Measurements from ENCODE around the gene SUPT3H. TPM values are rescaled to one million over a fixed set of nuclear protein-coding genes. Genes with fewer than 3 reads are reported as not detected.

Gene SUPT3H
- polyA plus RNA-seq, 3 donors = 2.4 to 3.5 (median 2.5) TPM

GRCh38 chr6:45421709-45422502 is 44.2 kb upstream of the SUPT3H start:
- H3K4me1 Mint-ChIP-seq = peaks cover 40% of the 10 kb centered on the region
- Histone ChIP-seq H3K79me2 (ENCODE audit: insufficient read depth, low read length) (peaks cover 76% of the 10 kb centered on the region), H3K27ac (ENCODE audit: low read depth in 1 of 2, low read length in 2 of 2) (peak overlapping the region; percentile 59 to 88), H3K4me3 (replicated peaks in 1 of 3; ENCODE audit: low read depth in 2 of 3, low read length in 3 of 3) (peak overlapping the region; percentile 83 to 98 (median 97)), H2AFZ (ENCODE audit: insufficient read depth, low read depth, low read length, poor library complexity, severe bottlenecking) (peak overlapping the region; percentile 95), H3K4me1 (ENCODE audit: control insufficient read depth in 1 of 2, insufficient read depth in 2 of 2, low read length in 2 of 2) (peaks cover 29 to 45% of the 10 kb centered on the region in 2 donors), H3K27me3 (ENCODE audit: control insufficient read depth in 2 of 2, insufficient read depth in 2 of 2, low read length in 2 of 2) (peaks cover 0 to 12% of the 10 kb centered on the region in 2 donors), H3K4me2 (replicated peaks; ENCODE audit: extremely low read depth, low read length, poor library complexity, severe bottlenecking) (peak overlapping the region; percentile 94), H3K9me3 (replicated peaks in 1 of 2; ENCODE audit: control insufficient read depth in 1 of 2, insufficient read depth in 1 of 2, low read length in 2 of 2) (no peaks in the 10 kb centered on the region), H4K20me1 (ENCODE audit: insufficient read depth, low read length) (no peaks in the 10 kb centered on the region), H3K9ac (ENCODE audit: insufficient read depth, low read length, poor library complexity, severe bottlenecking) (peak overlapping the region; percentile 85), H3K36me3 (replicated peaks in 1 of 2; ENCODE audit: control insufficient read depth in 1 of 2, insufficient read depth in 2 of 2, low read length in 2 of 2) (no peaks in the 10 kb centered on the region)
- H3K27me3 Mint-ChIP-seq (ENCODE audit: low read depth in 3 of 3) = peaks cover 9 to 20% (median 17%) of the 10 kb centered on the region in 3 donors
- H3K27ac Mint-ChIP-seq = peak overlapping the region; percentile 74 to 92 (median 88)
- TF ChIP-seq, protein P1, sequence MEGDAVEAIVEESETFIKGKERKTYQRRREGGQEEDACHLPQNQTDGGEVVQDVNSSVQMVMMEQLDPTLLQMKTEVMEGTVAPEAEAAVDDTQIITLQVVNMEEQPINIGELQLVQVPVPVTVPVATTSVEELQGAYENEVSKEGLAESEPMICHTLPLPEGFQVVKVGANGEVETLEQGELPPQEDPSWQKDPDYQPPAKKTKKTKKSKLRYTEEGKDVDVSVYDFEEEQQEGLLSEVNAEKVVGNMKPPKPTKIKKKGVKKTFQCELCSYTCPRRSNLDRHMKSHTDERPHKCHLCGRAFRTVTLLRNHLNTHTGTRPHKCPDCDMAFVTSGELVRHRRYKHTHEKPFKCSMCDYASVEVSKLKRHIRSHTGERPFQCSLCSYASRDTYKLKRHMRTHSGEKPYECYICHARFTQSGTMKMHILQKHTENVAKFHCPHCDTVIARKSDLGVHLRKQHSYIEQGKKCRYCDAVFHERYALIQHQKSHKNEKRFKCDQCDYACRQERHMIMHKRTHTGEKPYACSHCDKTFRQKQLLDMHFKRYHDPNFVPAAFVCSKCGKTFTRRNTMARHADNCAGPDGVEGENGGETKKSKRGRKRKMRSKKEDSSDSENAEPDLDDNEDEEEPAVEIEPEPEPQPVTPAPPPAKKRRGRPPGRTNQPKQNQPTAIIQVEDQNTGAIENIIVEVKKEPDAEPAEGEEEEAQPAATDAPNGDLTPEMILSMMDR (IDR thresholded peaks at IDR 0.05) = no peak
- no peaks in the 10 kb centered on the region for H3K36me3 Mint-ChIP-seq
- WGBS (ENCODE audit: insufficient coverage) = under 1% methylated on average over 83 of the region's 83 CpGs
- peak in 2 of 3 donors; percentile 45 to 47 for DNase-seq
- peaks cover 0 to 2% (median 0%) of the 10 kb centered on the region in 7 donors for H3K9me3 Mint-ChIP-seq
- H3K4me3 Mint-ChIP-seq = peak overlapping the region; percentile 99 to 100
- intact Hi-C loops (cut with micrococcal nuclease) = loop anchor here (2.0 to 10.0 kb wide), 7 partner anchors 15 to 767 kb away; partner anchors contain the start of gene SUPT3H (in 1 of the 2)

GRCh38 chr6:45420909-45421708 is 43.4 kb upstream of the SUPT3H start:
- Histone ChIP-seq H3K36me3 (replicated peaks in 1 of 2; ENCODE audit: control insufficient read depth in 1 of 2, insufficient read depth in 2 of 2, low read length in 2 of 2) (no peaks in the 10 kb centered on the region), H3K27ac (ENCODE audit: low read depth in 1 of 2, low read length in 2 of 2) (peak overlapping the region; percentile 29 to 72), H3K4me1 (ENCODE audit: control insufficient read depth in 1 of 2, insufficient read depth in 2 of 2, low read length in 2 of 2) (peaks cover 29 to 37% of the 10 kb centered on the region in 2 donors), H3K9ac (ENCODE audit: insufficient read depth, low read length, poor library complexity, severe bottlenecking) (peak overlapping the region; percentile 62), H3K4me2 (replicated peaks; ENCODE audit: extremely low read depth, low read length, poor library complexity, severe bottlenecking) (peak overlapping the region; percentile 94), H4K20me1 (ENCODE audit: insufficient read depth, low read length) (no peaks in the 10 kb centered on the region), H3K9me3 (replicated peaks in 1 of 2; ENCODE audit: control insufficient read depth in 1 of 2, insufficient read depth in 1 of 2, low read length in 2 of 2) (no peaks in the 10 kb centered on the region), H3K27me3 (ENCODE audit: control insufficient read depth in 2 of 2, insufficient read depth in 2 of 2, low read length in 2 of 2) (peaks cover 0 to 12% of the 10 kb centered on the region in 2 donors), H3K4me3 (replicated peaks in 1 of 3; ENCODE audit: low read depth in 2 of 3, low read length in 3 of 3) (peak overlapping the region; percentile 83 to 98 (median 97)), H3K79me2 (ENCODE audit: insufficient read depth, low read length) (peaks cover 68% of the 10 kb centered on the region), H2AFZ (ENCODE audit: insufficient read depth, low read depth, low read length, poor library complexity, severe bottlenecking) (peak overlapping the region; percentile 95)
- peak overlapping the region; percentile 98 to 99 for H3K4me3 Mint-ChIP-seq
- peaks cover 39% of the 10 kb centered on the region for H3K4me1 Mint-ChIP-seq
- H3K27ac Mint-ChIP-seq = peak overlapping the region; percentile 74 to 91 (median 88)
- no peaks in the 10 kb centered on the region for H3K36me3 Mint-ChIP-seq
- intact Hi-C loops (cut with micrococcal nuclease) = loop anchor here (5.0 to 10.0 kb wide), 6 partner anchors 44 to 766 kb away; partner anchors contain the start of gene SUPT3H (in 1 of the 2)
- H3K9me3 Mint-ChIP-seq = peaks cover 0 to 2% (median 0%) of the 10 kb centered on the region in 7 donors
- TF ChIP-seq, protein P1 (IDR thresholded peaks at IDR 0.05) = no peak
- 0% methylated on average over 7 of the region's 19 CpGs for WGBS (ENCODE audit: insufficient coverage)
- no peak for DNase-seq
- H3K27me3 Mint-ChIP-seq (ENCODE audit: low read depth in 3 of 3) = peaks cover 9 to 20% (median 17%) of the 10 kb centered on the region in 3 donors
